HepG2 (cell line): ENCODE measurements around the gene ACAP1. TPM values are rescaled to one million over a fixed set of nuclear protein-coding genes. Genes with fewer than 3 reads are reported as not detected.

ENCODE experiments used
- AGO1 ChIP-seq: fragments of 200-400 bp; formaldehyde crosslinking; IDR thresholded peaks from 2 replicates; pipeline ENCODE4 v1.6.1; 2017; ENCODE audit warnings: mild to moderate bottlenecking, low read depth, low read length, moderate library complexity; ENCODE audit not compliant: poor library complexity, severe bottlenecking
- ATF5 ChIP-seq: sonication (generic); formaldehyde crosslinking; IDR thresholded peaks from 2 replicates; pipeline ENCODE4 v1.4.0; 2020; ENCODE audit warnings: mild to moderate bottlenecking, low read depth, missing genetic modification reagents
- ELF1 ChIP-seq: sonication (generic); formaldehyde crosslinking; IDR thresholded peaks from 2 replicates; pipeline ENCODE4 v1.4.0; 2020; ENCODE audit warnings: missing genetic modification reagents
- MTA1 ChIP-seq: sonication (generic); formaldehyde crosslinking; IDR thresholded peaks from 2 replicates; pipeline ENCODE4 v1.4.0; 2020; ENCODE audit warnings: missing genetic modification reagents, mild to moderate bottlenecking, borderline replicate concordance
- NFAT5 ChIP-seq: sonication (generic); formaldehyde crosslinking; IDR thresholded peaks from 2 replicates; pipeline ENCODE4 v1.4.0; 2020; ENCODE audit warnings: missing genetic modification reagents
- PATZ1 ChIP-seq: sonication (generic); formaldehyde crosslinking; IDR thresholded peaks from 2 replicates; pipeline ENCODE4 v1.4.0; 2020; ENCODE audit warnings: missing genetic modification reagents
- SP4 ChIP-seq: sonication (generic); formaldehyde crosslinking; IDR thresholded peaks from 2 replicates; pipeline ENCODE4 v1.8.1; 2023; ENCODE audit warnings: mild to moderate bottlenecking, missing genetic modification reagents
- ZGPAT ChIP-seq: IDR thresholded peaks from 2 replicates; pipeline ENCODE4 v1.6.1; 2016; ENCODE audit warnings: mild to moderate bottlenecking
- ZNF746 ChIP-seq: sonication (generic); formaldehyde crosslinking; IDR thresholded peaks from 2 replicates; pipeline ENCODE4 v1.8.0; 2022; ENCODE audit warnings: mild to moderate bottlenecking, missing genetic modification reagents
- polyA plus RNA-seq, 8 experiments: library from polyadenylated mRNA; depleted of rRNA in 3 of 8; stranded (reverse) in 7 of 8; unstranded in 1 of 8; fragments of >200 nt; fragmentation: Illumina TruSeq in 4 of 8; extraction: Trizol in 4 of 8; gene quantifications; 2 replicates each; pipeline versions ENCODE4 v1.2.1 to v1.2.3, GENCODE V29; 2011 to 2016; ENCODE audit warnings: low read depth in 4 of 8, missing spikeins in 1 of 8, mixed read lengths in 1 of 8; ENCODE audit not compliant: insufficient read depth in 1 of 8
- total RNA-seq, 5 experiments: library from RNA; depleted of rRNA; stranded (reverse); fragments of >200 nt; fragmentation: Illumina TruSeq; extraction: Trizol; gene quantifications; 2 replicates each; pipeline ENCODE4 v1.2.3, GENCODE V29; 2016; ENCODE audit warnings: low read depth in 1 of 5
- TF ChIP-seq, protein P1 (sequence below): sonication (generic); formaldehyde crosslinking; IDR thresholded peaks from 2 replicates; pipeline ENCODE4 v1.8.0; 2022; ENCODE audit warnings: low read depth, missing genetic modification reagents
- TF ChIP-seq, protein P2 (sequence below): sonication (generic); formaldehyde crosslinking; IDR thresholded peaks from 2 replicates; pipeline ENCODE4 v1.4.0; 2020; ENCODE audit warnings: missing genetic modification reagents
- TF ChIP-seq, protein P3 (sequence below): sonication (generic); formaldehyde crosslinking; IDR thresholded peaks from 2 replicates; pipeline ENCODE4 v1.5.1; 2020; ENCODE audit warnings: missing genetic modification reagents, mild to moderate bottlenecking, borderline replicate concordance

Gene ACAP1
- total and polyA plus RNA-seq, 2 of the 13 experiments (the other 11 are each of a cell fraction or from before 2014, with no cell fraction given): 1.3 to 2.5 TPM

DNA sequence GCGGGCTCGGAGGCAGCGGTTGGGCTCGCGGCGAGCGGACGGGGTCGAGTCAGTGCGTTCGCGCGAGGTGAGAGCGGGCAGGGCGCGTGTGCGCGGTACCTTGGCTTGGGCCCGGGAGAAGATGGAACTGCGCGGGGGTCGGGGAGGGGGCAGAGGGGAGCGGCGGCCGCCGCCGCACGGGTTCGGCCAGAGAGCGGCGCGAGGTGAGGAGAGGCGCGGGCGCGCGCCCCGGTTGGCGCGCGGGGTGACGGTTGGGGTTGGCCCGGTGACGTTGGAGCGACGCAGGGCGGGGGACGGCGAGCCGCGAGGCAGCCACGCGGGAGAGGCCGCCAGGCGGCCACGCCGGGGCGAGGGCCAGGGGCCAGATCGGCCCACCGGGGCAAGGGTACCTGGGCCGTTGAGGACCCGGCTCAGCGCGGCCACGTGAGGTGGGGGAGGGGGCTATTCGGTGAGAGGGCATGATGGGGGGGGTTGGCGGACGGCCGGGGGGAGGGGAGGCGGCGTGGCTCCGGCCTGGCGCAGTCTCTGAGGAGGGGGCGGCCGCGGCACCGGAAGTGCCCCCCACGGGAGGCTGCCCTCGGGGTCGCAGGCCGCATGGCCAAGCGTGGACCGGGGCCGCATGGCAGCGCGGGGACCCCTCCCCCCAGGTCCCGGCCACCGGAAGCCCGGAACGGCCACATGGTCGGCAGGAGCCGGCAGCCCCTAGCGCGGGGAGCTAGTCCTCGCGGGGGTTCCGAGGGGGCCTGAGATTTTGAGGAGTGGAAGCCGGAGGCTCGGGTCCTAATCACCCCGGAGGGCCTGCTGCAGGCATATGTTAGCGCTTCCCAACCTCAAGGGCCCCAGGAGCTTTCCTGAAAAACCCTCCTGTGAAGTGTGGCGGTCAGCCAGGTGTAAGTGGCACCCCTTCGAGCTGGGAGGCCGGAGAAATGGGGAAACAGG, 28.4 kb upstream of the ACAP1 start (continued):
- TF ChIP-seq SP4 (0 out of 2 replicates have a peak, but pooled peaks have one; percentile 75), AGO1 (peak; percentile 89), NFAT5 (CRISPR knock-in tag) (0 out of 2 replicates have a peak, but pooled peaks have one; percentile 38), ATF5 (0 out of 2 replicates have a peak, but pooled peaks have one; percentile 59), ELF1 (CRISPR knock-in tag) (0 out of 2 replicates have a peak, but pooled peaks have one; percentile 27), MTA1 (CRISPR knock-in tag) (0 out of 2 replicates have a peak, but pooled peaks have one; percentile 17), PATZ1 (CRISPR knock-in tag) (peak; percentile 92), ZGPAT (CRISPR knock-in tag) (peak; percentile 36; the same call in 1 of the 2 replicates), ZNF746 (CRISPR knock-in tag) (0 out of 2 replicates have a peak, but pooled peaks have one; percentile 6)
- TF ChIP-seq, protein P1, sequence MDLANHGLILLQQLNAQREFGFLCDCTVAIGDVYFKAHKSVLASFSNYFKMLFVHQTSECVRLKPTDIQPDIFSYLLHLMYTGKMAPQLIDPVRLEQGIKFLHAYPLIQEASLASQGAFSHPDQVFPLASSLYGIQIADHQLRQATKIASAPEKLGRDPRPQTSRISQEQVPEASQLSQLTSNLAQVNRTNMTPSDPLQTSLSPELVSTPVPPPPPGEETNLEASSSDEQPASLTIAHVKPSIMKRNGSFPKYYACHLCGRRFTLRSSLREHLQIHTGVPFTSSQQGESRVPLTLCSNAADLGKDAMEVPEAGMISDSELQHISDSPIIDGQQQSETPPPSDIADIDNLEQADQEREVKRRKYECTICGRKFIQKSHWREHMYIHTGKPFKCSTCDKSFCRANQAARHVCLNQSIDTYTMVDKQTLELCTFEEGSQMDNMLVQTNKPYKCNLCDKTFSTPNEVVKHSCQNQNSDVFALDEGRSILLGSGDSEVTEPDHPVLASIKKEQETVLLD (CRISPR knock-in tag): peak; percentile 52; the same call in 1 of the 2 replicates
- TF ChIP-seq, protein P2, sequence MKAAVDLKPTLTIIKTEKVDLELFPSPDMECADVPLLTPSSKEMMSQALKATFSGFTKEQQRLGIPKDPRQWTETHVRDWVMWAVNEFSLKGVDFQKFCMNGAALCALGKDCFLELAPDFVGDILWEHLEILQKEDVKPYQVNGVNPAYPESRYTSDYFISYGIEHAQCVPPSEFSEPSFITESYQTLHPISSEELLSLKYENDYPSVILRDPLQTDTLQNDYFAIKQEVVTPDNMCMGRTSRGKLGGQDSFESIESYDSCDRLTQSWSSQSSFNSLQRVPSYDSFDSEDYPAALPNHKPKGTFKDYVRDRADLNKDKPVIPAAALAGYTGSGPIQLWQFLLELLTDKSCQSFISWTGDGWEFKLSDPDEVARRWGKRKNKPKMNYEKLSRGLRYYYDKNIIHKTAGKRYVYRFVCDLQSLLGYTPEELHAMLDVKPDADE (CRISPR knock-in tag): no peak
- TF ChIP-seq, protein P3, sequence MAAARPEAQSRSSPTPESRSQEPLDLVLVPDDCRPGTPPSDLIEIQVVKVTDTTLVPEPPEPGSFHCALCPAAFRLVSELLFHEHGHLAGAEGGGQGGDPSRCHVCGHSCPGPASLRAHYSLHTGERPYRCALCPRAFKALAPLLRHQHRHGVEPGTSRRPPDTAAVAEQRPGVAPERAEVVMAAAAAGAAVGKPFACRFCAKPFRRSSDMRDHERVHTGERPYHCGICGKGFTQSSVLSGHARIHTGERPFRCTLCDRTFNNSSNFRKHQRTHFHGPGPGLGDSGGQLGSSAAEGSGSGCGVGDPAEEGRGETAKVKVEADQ: peak; percentile 6; the same call in 1 of the 2 replicates
